ACHN (cell line): Measurements from ENCODE around the gene HSPH1.

Experiments
- DNase-seq: peaks from one replicate; pipeline ENCODE4 v3.0.0-alpha.2; 2015
- in situ Hi-C: cut with HindIII; loops from 2 replicates; pipeline ENCODE4 v1.10.0; 2017; ENCODE audit warnings: low sequenced_read_pairs, low pct_ligation_motif_present, low pct_unique_long_range_greater_than_20kb

Gene HSPH1

DNA sequence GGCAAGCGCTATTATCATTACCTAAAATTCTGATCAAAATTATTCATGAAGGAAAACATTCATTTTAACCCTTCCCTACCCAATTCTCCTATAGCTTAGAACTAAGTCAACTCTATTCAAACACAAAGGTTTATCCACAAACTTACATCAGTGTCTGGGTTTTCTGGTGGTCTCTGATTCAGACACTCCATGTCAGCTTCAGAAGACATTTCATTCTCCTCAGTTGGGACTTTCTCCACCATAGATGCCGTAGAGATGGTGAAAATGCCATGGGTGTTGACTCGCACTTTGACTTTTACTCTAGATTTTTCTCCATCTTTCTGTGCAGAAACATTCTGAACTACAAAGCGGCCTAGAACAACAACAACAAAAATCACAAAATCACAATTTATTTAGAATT is 16.3 kb downstream of the HSPH1 start:
- in situ Hi-C loops: no loop called here
- no peak for DNase-seq

DNA sequence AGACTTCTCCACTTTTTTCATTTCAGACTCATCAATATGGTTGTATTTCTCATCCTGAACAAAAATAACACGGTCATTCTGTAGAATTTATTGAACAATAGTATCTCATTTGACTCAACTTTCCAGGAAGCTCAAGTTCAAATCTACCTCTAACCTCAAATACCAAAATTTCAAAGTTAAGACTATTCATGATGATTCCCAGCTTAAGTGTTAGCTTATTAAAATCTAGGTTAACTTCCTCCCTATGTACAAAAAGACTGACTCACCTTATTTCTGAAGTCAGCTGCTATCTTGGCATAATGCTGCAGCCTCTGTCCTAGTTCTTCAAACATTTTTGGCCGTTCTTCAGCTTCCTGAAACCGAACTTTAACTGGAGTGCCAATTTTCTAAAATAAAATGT is 23.2 kb downstream of the HSPH1 start:
- in situ Hi-C loops: no loop called here
- no peak for DNase-seq

GRCh38 chr13:31136724-31137123 is 25.0 kb downstream of the HSPH1 start:
- DNase-seq: no peak
- in situ Hi-C loops: no loop called here

DNA sequence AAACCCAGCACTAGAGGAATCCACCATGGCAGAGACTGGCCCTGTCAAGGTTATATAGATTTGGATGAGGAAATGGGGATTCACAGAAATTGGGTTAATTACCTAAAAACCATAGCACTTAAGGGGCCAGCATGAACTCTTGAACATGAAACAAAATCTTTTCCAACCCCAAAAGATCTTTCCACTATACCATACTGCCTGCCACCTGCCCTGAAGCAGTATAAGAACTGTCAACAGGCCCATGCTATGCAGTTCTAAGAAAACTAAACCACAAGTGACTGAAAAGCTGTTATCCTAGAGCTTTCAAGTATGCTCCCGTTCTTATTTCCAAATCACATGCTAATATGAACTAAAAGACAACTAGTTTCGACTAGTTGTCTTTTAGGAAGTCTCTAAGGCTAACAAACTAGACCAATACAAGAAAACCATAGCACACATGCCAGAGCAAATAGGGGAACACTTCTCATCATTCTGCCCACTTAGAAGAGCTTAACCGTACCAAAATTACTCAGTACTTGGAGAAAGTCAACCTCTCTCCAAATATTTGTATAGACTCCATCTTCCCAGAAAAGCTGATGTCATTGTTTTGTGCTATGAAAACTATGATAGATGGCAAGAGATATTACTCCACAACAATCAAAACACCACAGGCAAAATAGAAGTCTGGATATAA is 27.5 kb downstream of the HSPH1 start:
- DNase-seq: no peak
- in situ Hi-C loops: no loop called here

GRCh38 chr13:31133621-31134020 is 28.1 kb downstream of the HSPH1 start:
- no peak for DNase-seq

GRCh38 chr13:31131470-31131961 is 30.2 kb downstream of the HSPH1 start:
- no peak for DNase-seq
- in situ Hi-C loops: no loop called here

More at GRCh38 chr13:31133621-31134020, 28.1 kb downstream of the HSPH1 start:
- in situ Hi-C loops: no loop called here

DNA sequence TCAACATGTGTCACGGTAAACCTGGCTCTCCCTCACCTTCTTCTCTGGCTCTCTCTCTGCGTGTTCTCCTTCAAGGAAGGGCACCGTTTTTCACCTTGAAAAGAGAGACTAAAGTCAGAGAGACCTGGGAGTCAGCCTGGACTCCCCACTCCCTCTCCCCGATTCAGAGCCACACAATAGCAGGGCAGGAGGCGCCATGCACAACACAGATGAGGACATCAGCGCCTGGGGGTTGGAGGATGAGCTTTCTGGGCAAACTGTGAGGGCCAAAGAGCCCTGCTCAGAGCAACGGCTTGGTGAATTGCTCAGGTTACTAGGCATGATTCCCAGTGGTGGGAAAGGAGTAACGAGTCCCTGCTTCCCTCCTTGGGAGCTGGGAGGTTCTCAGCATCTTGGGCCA is 32.3 kb downstream of the HSPH1 start:
- in situ Hi-C loops: no loop called here
- no peak for DNase-seq

- in situ Hi-C loops: no loop called here
- DNase-seq: no peak
Measured at GRCh38 chr13:31124204-31124603, 37.5 kb downstream of the HSPH1 start.

DNA sequence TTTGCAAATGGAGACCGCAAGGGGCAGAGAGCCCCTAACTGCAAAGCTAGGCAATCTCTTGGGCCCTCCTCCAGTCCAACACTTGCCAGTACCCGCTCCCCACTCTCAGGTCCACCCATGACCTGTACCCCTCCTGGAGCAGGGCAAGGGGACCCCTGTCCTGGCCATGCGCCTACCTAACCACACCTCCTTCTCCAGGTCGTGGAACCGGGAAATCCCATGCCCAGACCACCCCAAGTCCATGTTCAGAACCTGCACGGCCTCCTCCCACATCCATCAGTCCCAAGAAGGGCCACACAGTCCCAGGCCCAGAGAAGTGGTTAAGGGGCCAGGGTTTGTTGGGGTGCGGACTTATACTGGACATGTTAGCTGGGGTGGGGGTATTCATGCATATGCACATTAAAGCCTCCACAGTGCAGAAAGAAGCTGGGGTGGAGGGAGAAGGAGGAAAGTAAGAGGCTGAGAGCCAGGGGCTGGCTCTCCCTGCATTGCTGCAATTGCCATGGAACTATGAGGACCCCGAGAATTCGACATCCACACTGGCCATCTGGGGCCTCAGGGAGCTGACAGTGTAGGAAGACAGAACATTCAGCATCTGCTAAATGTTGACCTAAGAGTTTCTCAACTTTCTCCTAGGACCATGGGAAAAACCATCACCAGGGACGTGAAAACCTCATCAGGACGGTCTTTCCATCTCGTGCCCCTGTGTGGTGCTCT is 39.0 kb downstream of the HSPH1 start:
- no peak for DNase-seq
- in situ Hi-C loops: no loop called here

GRCh38 chr13:31122143-31122542 is 39.6 kb downstream of the HSPH1 start:
- in situ Hi-C loops: no loop called here
- DNase-seq: no peak

GRCh38 chr13:31121379-31122140 is 40.1 kb downstream of the HSPH1 start:
- in situ Hi-C loops: no loop called here
- no peak for DNase-seq

GRCh38 chr13:31119966-31120700 is 41.6 kb downstream of the HSPH1 start:
- in situ Hi-C loops: no loop called here
- no peak for DNase-seq

DNA sequence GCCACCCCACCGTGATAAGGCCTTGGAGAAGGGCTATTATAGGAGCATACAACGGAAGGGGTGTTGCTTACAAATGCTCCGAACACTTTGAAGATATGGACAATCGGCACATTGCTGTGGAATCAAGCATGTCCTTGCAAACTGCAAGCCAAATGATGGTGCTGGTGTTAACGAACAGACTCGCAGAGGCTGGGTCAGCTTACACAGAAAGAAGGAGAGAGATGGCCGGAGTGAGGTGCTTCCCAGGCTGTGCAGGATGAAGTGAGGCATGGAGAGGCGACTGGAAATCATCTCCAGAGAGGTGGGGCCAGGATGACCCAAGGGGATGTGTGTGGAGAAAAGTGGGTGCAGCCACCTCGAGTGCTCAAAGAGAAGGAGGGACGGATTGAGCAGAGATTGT is 42.2 kb downstream of the HSPH1 start:
- in situ Hi-C loops: no loop called here
- no peak for DNase-seq

DNA sequence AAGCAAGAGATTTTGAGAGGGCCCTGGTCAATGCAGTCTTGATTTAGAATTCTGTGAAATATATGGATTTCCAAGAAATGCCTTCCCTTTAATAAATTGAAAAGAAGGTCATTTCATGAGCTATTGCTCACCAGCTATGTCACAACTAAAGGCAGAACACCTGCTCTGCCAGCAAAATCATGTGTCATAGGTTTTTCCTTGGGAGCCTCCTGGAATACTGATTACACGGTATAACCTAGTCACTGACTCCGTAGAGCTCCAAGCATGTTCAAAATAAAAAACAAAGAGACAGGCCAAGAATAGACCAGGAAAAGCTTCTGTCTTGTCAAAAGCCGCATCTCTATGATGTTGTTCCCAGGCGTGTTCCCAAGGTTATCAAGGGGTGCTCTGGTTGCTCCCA is 45.5 kb downstream of the HSPH1 start:
- in situ Hi-C loops: no loop called here
- DNase-seq: no peak

DNA sequence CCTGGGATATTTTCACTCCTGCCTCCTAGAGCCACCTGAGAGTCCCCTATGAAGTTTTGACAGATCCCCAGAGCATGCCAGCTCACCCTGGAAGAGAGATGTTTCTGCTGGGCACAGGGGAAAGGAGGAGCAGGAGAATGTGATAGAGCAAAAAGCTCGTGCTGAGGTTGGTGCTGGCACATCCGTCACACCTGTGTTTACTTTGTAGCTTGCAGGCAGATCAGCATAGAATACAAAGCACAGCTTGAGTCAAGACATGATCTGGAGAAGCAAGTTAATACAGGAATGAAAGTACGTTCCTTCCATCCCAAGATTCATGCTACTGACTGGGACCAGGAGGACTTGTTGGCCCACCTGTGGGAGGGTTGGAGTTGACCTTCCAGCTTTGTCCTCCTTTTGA is 46.1 kb downstream of the HSPH1 start:
- in situ Hi-C loops: no loop called here
- DNase-seq: no peak

DNA sequence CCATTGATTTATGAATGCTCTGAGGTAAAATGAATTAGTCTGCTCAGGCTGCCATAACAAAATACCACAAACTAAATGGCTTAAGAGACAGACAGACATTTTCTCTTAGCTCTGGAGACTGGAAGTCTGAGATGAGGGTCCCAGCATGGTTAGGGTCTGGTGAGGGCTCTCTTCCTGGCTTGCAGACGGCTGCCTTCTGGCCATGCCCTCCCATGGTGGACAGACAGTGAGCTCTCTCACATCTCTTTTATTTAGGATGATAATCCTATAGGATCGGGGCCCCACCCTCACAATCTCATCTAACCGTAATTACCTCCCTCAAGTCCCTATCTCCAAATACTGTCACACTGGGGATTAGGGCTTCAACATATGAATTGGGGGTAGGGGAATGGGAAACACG is 47.1 kb downstream of the HSPH1 start:
- in situ Hi-C loops: no loop called here
- no peak for DNase-seq

- no peak for DNase-seq
- in situ Hi-C loops: no loop called here
Measured at GRCh38 chr13:31111136-31111535, 50.6 kb downstream of the HSPH1 start.

DNA sequence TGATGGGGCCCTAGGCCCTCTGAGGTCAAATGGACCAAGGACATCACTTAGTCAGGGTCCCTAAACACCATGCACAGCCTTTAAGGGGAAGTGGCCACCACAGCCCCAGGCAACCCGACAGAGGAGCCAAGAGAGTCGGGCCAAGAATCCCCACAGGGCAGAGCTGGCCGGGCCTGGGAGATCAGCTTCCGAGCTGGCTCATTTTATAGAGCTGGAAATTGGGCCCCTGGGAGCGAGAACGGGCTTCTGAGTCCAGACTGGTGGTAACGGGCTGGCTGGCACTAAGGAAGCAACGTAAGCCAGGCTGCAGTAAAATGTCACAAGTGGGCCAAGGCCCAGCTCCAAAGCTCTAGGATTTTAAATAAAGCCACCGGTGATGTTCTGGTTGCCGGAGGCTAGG is 51.1 kb downstream of the HSPH1 start:
- in situ Hi-C loops: no loop called here
- DNase-seq: no peak

DNA sequence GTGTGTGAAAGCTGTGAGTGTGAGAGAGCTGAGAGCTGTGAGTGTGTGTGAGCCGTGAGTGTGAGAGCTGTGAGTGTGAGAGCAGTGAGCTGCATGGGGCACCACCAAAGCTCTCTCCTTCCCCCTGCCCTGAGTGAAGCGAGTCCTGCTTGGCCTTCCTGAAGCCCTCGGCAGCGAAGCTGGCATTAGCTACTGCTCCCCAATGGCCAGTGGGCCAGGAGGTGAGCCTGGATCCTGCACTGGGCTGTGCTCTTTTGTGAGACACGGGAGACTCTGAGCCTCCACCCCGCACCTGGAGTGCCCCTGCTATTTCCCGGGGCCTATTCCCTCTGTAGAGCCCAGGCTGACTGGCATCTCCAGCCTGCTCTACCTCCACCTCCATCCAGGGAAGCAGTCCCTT is 51.5 kb downstream of the HSPH1 start:
- in situ Hi-C loops: no loop called here
- DNase-seq: no peak
